ENCODE results near the gene PCDH9.

DNA sequence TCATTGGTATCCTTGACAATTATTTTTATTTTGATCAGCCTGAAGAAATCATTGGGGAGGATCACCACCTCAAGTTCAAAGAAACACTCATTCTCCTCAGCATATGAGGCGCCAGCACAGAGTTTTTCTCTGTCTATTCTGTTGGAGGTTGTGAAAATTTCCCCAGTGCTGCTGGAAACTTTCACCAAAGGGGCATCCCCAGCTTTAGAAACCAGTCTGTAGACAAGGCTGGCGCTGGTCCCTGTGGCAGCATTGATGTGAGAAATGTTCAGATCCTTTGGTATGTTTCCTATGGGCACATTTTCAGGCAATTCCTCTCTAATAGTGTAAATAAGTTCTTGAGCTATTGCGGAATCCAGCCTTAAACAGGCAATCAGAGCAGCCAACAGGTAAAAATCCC lies 2.1 kb downstream of the PCDH9 start:
- TF ChIP-seq, protein P1, sequence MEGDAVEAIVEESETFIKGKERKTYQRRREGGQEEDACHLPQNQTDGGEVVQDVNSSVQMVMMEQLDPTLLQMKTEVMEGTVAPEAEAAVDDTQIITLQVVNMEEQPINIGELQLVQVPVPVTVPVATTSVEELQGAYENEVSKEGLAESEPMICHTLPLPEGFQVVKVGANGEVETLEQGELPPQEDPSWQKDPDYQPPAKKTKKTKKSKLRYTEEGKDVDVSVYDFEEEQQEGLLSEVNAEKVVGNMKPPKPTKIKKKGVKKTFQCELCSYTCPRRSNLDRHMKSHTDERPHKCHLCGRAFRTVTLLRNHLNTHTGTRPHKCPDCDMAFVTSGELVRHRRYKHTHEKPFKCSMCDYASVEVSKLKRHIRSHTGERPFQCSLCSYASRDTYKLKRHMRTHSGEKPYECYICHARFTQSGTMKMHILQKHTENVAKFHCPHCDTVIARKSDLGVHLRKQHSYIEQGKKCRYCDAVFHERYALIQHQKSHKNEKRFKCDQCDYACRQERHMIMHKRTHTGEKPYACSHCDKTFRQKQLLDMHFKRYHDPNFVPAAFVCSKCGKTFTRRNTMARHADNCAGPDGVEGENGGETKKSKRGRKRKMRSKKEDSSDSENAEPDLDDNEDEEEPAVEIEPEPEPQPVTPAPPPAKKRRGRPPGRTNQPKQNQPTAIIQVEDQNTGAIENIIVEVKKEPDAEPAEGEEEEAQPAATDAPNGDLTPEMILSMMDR (IDR thresholded peaks at IDR 0.05; ENCODE audit: low read length): no peak
- no peak for TF ChIP-seq EZH2 (IDR thresholded peaks at IDR 0.05; ENCODE audit: borderline replicate concordance, low read length)

Data from OCI-LY1 (cell line).